LNCAP (cell line): ENCODE measurements around the gene RETREG2.

Source experiments
- CTCF ChIP-seq: fragments of 450-650 bp; IDR thresholded peaks from 2 replicates; pipeline ENCODE4 v1.5.1; 2017; ENCODE audit warnings: mild to moderate bottlenecking

The RETREG2 gene

DNA sequence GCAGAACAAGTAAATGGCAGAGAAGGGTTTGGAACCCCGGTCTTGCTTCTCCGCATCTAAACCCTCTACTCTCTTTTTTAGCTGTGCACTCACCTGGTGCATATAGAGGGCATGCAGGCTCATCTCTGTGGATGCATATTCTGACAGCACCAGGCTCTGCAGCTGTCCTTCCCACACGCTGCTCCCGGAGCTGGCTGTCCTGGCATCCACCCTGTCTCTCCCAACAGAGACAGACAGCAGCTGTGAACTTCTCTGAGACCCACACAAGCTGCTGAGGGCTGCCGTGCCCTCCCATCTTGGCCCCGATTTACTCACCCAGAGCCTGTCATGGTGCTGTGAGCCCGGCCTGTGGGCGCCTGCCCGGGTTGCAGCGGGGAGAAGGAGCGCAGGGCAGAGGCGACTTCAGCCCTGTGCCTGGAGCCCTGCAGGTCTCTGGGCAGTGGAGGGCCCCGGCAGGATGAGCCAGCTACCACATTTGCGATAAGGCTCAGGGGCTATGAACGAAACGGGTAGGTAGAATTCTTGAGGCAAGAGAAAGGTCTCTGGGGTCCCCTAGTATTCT lies 44.0 kb downstream of the RETREG2 start:
- no peak for TF ChIP-seq CTCF

DNA sequence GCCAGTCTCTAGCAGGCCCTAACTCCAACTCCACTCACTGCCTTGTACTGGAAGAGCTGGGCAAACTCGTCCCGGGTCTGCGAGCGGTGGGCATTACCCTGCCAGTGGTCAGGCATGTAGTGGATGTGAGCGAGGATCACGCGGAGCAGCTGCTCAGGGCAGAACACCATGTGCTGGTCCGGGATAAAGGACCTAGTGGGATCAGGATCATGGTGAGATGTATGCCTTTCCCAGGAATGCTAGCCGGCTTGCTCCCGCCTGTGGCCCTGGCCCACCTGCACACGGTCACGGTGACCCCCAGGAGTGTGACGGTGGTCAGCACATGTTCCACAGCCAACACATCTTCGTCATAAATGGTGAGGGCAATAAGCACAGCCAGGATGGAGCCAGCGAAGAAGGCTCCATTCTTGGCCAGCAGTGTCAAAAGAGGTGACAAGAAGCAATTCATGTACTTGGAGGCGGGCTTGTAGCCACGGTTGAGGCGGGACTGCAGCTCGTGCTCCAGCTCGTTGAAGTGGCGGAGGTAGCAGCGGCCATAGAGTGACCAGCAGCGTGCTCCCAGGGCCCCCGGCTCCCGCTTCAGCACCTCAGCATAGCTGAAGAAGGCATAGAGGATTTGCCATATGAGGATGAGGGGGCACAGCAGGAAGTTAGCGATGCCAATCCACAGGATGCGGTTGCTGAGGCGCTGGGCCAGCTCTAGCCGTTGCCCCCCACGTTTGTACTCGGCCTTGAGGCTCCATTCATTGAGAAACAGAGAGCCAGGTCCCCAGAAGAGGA lies 45.9 kb downstream of the RETREG2 start:
- no peak for TF ChIP-seq CTCF

DNA sequence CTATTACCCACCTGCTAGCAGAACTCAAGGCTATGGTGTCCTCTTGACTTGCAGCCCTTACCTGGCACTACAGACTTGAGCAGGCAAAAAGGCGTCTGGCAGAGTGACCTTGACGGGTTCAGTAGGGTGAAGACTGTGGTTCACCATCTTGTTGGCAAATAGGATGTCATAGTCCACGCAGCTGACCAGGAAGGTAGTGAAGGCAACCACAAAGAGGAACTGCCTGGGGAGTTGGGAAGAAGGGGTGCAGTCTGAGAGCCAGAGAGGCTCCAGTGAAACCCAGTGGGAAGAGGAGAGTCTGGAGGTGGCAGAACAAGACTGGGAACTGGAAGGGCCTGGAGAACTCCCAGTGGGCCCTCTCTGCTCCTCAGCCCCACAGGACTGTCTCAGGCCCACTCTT lies 47.3 kb downstream of the RETREG2 start:
- TF ChIP-seq CTCF, result no peak

DNA sequence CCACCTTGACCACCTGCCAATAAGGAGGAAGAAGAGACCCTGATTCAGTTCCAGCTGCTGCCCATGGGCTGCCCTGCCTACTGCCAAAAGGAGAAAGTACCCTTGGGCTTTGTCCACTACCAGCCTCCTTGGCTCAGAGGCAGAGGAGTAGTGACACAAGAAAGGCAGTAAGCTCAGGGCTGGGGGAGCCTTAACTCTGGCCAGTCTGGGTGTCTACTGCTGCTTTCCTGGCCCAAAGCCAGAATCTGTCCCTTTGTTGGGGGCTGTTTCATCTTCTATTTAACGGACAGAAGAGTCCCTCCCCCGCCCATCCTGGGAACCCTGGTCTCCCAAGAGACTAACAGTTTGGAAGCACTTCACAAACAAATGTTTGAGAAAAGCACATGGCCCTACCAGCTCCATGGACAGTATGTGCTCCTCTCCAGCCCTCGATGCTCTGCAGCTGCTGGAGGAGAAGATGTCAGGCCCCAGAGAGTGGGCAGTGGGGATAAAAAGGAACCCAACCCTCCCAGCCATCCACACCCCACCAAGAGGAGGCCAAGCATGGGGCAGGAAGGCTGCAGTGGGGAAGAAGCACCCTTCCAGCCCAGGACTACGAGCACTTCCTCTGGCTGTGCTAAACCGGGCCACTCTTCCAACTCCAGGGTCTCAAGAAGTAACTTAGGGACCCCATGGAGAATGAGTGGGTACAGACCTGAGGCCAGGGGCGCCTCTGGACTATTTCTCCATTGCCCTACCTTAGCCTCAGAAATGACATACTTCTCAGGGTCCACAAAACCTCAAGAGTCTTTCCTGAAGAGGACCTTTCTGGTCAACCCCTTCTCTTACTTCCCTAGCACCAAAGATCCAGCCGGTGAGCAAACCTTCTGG lies 50.2 kb downstream of the RETREG2 start:
- TF ChIP-seq CTCF, result no peak

DNA sequence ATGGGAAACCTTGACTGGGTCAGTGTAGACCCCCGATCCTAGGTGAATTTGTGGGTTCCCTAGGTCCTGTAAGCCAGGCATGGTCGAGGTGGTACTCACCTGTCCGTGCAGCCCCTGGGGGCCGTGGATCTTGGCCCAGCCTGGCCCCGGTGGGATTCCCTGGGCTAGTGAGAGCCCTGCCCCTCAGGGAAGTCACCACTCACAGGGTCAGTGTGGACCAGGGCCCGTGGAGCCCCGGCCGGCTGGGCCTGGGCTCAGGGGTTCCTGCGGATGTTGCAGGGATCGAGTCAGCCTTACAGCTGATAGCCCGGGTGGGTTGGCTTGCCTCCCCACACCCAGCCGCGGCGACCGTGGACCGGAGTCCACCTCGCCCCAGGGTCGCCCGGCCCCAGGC lies 50.8 kb downstream of the RETREG2 start:
- TF ChIP-seq CTCF, result no peak

DNA sequence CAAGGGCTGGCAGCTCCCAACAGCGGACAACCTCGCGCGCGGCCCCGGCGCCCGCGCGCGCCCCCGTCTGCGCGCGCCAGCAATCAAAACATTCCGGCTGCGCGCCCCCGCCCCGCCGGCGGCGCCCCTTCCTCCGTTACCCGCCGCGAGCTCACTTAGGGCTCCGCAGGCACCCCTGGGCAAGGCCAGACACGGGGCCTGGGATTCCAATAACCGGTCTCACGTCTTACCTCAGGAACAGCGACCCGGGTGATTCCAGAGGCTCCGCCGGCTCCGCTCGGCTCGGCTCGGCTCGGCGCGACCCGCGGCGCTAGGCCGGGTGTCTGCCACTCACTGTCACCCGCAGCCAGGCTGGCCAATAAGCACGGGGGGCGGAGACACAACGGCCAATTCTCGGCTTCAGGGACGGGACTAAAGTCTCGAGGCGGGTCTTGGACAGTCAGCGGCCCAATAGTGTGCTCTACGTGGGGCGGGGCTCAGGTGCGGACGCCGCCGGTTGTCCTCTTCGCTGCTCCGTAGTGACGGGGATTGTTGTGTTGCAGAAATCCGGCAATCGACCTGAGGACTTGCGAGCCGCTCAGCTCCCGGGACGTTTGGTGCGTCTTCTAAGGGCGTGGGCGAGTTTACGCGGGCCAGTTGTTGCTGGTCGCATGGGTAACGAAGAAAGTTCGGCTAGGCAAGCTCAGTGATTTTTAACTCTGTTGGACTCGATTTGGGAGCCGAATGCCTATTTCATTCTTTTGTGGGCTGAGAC lies 51.4 kb downstream of the RETREG2 start, which contains the start of the genes ANKZF1 and ATG9A:
ANKZF1 (plus strand) TSS at position 502 of the 754 bp plus-strand sequence. CDS start 452 bp downstream, outside the sequence.
ATG9A (minus strand) TSS at position 332 of the 754 bp plus-strand sequence. CDS start 1,612 bp downstream, outside the sequence.
- TF ChIP-seq CTCF, result no peak

GRCh38 chr2:219230059-219230540 lies 52.0 kb downstream of the RETREG2 start:
- no peak for TF ChIP-seq CTCF
